Muscle of arm (tissue), 14 donors: ENCODE results near the gene TSPY4. TPM values are rescaled to one million over a fixed set of nuclear protein-coding genes. Genes with fewer than 3 reads are reported as not detected.
"Not testable (repeated sequence)": the region's sequence is repeated elsewhere in the genome, so short reads cannot be mapped to it uniquely, and the experiment has no call there.

Source experiments
- DNase-seq: peaks from one replicate; pipeline ENCODE4 v3.0.0-alpha.2; 2013
- long read RNA-seq, 11 donors: transcript quantifications; one replicate each; lab custom pipeline, GENCODE V29; 2026
- polyA plus RNA-seq, 12 donors: library from polyadenylated mRNA; unstranded; fragments of 120-200 nt; gene quantifications; one replicate each; pipeline ENCODE4 v1.2.1, GENCODE V29; 2013; ENCODE audit not compliant: insufficient read length in 12 of 12

The TSPY4 gene
- not detected for polyA plus RNA-seq
- long read RNA-seq, donor 1 = 0 reads
- long read RNA-seq, donor 2 = 0 reads
- long read RNA-seq, donor 3 = 0 reads
- long read RNA-seq, donor 4 = 0 reads
- long read RNA-seq, donor 5 = 0 reads
- long read RNA-seq, donor 6 = 0 reads
- long read RNA-seq, donor 7 = 0 reads
- long read RNA-seq, donor 8 = 0 reads
- long read RNA-seq, donor 9 = 0 reads
- long read RNA-seq, donor 10 = 0 reads
- long read RNA-seq, donor 11 = 0 reads

DNA sequence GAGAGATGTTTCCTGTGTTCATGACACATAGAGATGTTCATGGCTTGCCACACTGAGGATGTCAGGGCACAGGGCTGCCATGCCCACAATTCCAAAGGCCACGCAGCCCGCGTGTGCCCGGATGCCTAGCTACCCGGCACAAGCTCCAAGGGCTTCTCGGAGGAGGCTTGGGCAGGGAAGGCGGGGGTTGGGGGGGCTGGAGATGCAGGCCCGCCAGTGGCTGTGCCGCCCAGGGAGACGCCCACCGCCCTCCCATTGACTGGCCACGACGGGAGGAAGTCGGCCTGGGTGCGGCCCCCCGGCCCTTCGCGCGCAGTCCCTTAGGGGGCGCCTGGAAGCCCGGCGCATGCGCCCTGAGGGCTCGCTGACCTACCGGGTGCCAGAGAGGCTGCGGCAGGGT, at the start of gene TSPY4:
TSPY4 (plus strand) TSS at position 301 of the 400 bp plus-strand sequence; CDS start at position 347, 46 bp downstream.
- not testable (repeated sequence) for DNase-seq

DNA sequence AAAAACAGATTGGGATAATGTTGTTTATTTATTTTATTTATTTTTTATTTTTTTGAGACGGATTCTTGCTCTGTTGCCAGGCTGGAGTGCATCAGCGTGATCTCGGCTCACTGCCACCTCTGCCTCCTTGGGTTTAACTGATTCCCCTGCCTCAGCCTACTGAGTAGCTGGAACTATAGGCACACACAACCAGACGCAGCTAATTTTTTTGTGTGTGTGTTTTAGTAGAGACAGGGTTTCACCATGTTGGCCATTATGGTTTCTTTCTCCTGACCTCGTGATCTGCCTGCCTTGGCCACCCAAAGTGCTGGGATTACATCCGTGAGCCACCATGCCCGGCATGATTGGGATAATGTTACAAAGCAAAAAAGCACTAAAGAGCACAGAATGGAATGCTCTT, 16.3 kb upstream of the TSPY4 start:
- DNase-seq = no peak

DNA sequence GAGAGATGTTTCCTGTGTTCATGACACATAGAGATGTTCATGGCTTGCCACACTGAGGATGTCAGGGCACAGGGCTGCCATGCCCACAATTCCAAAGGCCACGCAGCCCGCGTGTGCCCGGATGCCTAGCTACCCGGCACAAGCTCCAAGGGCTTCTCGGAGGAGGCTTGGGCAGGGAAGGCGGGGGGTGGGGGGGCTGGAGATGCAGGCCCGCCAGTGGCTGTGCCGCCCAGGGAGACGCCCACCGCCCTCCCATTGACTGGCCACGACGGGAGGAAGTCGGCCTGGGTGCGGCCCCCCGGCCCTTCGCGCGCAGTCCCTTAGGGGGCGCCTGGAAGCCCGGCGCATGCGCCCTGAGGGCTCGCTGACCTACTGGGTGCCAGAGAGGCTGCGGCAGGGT, 20.2 kb downstream of the TSPY4 start, which contains the start of gene TSPY8:
TSPY8 (plus strand) TSS at position 301 of the 400 bp plus-strand sequence; CDS start at position 347, 46 bp downstream.
- DNase-seq = not testable (repeated sequence)

Other genes starting within 250 kb of the TSPY4 start
- not detected for gene TSPY8, start 20.3 kb downstream of the TSPY4 start, polyA plus RNA-seq
- gene TSPY3, start 61.0 kb downstream of the TSPY4 start, polyA plus RNA-seq = not detected
- not detected for gene TSPY1, start 129.5 kb downstream of the TSPY4 start, polyA plus RNA-seq
- gene TSPY9, start 149.8 kb downstream of the TSPY4 start, polyA plus RNA-seq = not detected
- gene TSPY10, start 190.4 kb downstream of the TSPY4 start, polyA plus RNA-seq = not detected